DND-41 (cell line): ENCODE data around the gene STAM2.

Source experiments
- CTCF ChIP-seq: IDR thresholded peaks from 2 replicates; pipeline ENCODE4 v1.5.1; 2012; ENCODE audit warnings: borderline replicate concordance, low read length, moderate library complexity, mild to moderate bottlenecking; ENCODE audit not compliant: poor library complexity, severe bottlenecking; ENCODE audit errors: extremely low read depth
- EZH2 ChIP-seq: IDR thresholded peaks from 3 replicates; pipeline ENCODE4 v1.6.1; 2012; ENCODE audit warnings: borderline replicate concordance, low read depth, mild to moderate bottlenecking, moderate library complexity, low read length, inconsistent platforms; ENCODE audit not compliant: severe bottlenecking

GRCh38 chr2:152103271-152103670 is 72.3 kb downstream of the STAM2 start:
- TF ChIP-seq CTCF (no peak), EZH2 (no peak)
